Rectal smooth muscle tissue (tissue), 1 donor: ENCODE measurements around the gene CBL.
"Not testable (repeated sequence)": the region's sequence is repeated elsewhere in the genome, so short reads cannot be mapped to it uniquely, and the experiment has no call there.

Source experiments
- H3K27ac ChIP-seq: one replicate; pipeline ENCODE4 v1.7.0; 2013; ENCODE audit warnings: low read depth, low read length, inconsistent platforms
- H3K27me3 ChIP-seq: one replicate; pipeline ENCODE4 v1.7.0; 2013; ENCODE audit warnings: low read length; ENCODE audit not compliant: control insufficient read depth, insufficient read depth
- H3K36me3 ChIP-seq: one replicate; pipeline ENCODE4 v1.7.0; 2013; ENCODE audit warnings: low read length; ENCODE audit not compliant: control insufficient read depth, insufficient read depth
- H3K4me1 ChIP-seq: one replicate; pipeline ENCODE4 v1.7.0; 2013; ENCODE audit warnings: low read length; ENCODE audit not compliant: control insufficient read depth, insufficient read depth
- H3K4me3 ChIP-seq: one replicate; pipeline ENCODE4 v1.7.0; 2013; ENCODE audit warnings: low read length
- H3K9ac ChIP-seq: one replicate; pipeline ENCODE4 v1.7.0; 2013; ENCODE audit warnings: low read length

Gene CBL

DNA sequence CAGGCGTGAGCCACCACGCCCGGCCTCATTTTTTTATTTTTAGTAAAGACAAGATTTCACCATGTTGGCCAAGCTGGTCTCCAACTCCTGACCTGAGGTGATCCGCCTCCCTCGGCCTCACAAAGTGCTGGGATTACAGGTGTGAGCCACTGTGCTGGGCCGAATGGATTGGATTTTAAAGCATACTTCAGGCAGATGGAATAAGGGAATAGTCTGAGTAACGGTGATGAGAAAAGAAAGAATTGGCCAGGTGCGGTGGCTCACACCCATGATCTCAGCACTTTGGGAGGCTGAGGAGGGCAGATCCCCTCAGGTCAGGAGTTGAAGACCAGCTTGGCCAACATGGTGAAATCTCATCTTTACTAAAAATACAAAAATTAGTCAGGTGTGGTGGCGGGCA, 2.1 kb upstream of the CBL start:
- Histone ChIP-seq H3K27me3 (no peaks in the 10 kb centered on the region), H3K9ac (no peak overlapping the region), H3K36me3 (no peaks in the 10 kb centered on the region), H3K4me1 (peaks cover 8% of the 10 kb centered on the region), H3K27ac (no peak overlapping the region), H3K4me3 (no peak overlapping the region)

DNA sequence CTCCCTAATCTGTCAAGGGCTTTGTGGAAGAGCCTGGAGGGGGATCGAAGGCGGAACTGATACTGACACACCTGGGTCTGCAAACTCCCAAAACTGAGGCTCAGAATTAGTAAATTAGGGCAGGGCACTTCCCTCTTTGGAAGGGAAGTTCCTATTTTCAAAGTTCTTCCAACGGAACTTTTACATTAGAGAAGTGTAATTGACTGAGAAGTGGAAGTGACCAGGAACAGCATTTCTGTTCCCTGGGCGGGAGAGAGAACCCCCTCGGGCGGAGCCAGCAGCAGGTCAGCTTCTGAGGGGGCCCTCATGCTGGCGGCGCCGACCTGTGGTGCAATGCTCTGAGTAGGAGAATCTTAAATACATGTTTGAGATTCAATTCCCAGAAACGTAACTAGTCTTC, 1.1 kb upstream of the CBL start:
- no peak overlapping the region for H3K9ac ChIP-seq

DNA sequence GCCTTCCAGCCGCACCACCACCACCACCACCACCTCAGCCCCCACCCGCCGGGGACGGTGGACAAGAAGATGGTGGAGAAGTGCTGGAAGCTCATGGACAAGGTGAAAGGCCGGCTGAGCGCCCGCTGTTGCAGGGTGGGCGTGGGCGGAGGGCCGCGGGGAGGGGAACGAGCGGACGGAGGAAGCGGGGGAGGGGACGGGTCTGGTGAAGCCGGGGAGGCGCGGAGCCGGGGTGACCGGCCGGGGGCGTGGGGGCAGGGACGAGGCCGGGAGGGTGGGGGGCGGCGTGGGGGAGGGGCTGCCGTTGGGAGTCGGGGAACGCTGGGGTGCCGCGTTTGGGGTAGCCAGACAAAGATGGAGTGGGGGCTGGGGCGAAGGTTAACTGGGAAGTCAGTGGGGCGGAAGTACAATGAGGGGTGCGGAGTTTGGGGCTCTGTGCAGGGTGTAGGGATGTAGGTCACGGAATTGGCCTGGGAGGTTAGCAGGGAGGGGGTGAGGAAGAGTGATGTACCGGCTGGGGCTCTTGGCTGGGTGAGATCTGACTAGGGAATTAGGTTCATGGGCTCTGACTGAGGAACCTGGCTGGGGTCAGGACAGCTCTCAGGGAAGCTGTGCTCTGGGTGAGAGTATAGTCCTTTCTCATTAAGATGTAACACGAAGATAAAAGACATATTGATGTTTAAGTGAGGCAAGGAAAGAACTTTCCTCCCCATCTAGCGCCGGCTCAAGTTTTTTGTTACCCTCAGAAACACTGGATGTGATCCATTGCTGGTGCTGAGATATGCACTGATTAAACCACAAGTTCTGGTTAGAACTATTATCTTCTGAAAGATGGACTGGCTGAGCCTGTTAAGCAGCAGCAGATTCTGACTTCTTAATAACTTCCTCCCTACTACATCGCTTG, 624 bp downstream of the CBL start:
- Histone ChIP-seq H3K4me1 (peaks cover 8% of the 10 kb centered on the region), H3K4me3 (peak overlapping the region; percentile 79), H3K36me3 (no peaks in the 10 kb centered on the region), H3K27me3 (no peaks in the 10 kb centered on the region), H3K9ac (peak overlapping the region; percentile 38), H3K27ac (peak overlapping the region; percentile 89)

More for the DNA sequence above, 1.1 kb upstream of the CBL start:
- no peak overlapping the region for H3K27ac ChIP-seq
- no peaks in the 10 kb centered on the region for H3K27me3 ChIP-seq
- no peaks in the 10 kb centered on the region for H3K36me3 ChIP-seq
- H3K4me1 ChIP-seq = peaks cover 8% of the 10 kb centered on the region
- peak overlapping the region; percentile 32 for H3K4me3 ChIP-seq

DNA sequence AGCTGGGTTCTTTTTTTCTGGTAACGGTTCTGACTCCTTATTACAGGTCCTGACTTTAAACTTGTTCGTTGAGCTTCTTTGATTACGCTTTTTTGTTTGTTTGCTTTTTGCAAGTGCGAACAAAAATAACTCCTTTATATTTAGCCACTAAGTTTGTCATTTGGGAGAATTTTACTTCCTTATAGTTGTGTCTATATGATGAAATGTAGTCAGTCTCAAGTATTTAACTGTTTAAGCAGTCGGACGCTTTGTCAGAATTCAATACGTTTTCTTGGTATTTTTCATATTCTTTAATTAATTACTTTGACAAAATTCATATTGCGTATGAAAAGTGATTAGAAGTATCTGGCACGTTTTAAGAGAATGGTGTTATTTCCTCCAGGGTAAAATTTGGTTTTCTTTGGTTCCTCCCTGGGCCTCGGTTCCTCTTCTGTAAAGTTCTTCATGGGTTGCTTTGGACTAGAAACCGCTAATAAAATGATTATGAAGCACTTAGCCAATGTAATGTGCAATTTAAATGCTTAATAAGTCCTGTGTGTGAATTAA, 1.3 kb downstream of the CBL start:
- no peaks in the 10 kb centered on the region for H3K36me3 ChIP-seq
- H3K27ac ChIP-seq = no peak overlapping the region
- H3K27me3 ChIP-seq = no peaks in the 10 kb centered on the region
- H3K4me3 ChIP-seq = peak overlapping the region; percentile 79
- H3K4me1 ChIP-seq = peaks cover 8% of the 10 kb centered on the region
- H3K9ac ChIP-seq = no peak overlapping the region

DNA sequence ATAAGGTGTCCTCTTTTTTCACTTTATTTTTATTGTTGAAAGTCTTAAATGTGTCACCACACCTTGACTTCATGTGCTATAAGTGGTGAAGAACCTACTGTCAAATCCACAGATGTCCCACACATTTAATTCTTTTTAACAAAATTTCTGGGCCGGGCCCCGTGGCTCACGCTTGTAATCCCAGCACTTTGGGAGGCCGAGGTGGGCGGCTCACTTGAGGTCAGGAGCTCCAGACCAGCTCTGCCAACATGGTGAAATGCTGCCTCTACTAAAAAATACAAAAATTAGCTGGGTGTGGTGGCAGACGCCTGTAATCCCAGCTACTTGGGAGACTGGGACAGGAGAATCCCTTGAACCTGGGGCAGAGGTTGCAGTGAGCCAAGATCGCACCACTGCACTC, 3.0 kb downstream of the CBL start:
- Histone ChIP-seq H3K27ac (no peak overlapping the region), H3K27me3 (no peaks in the 10 kb centered on the region), H3K9ac (no peak overlapping the region), H3K4me1 (peaks cover 8% of the 10 kb centered on the region), H3K36me3 (no peaks in the 10 kb centered on the region), H3K4me3 (no peak overlapping the region)

DNA sequence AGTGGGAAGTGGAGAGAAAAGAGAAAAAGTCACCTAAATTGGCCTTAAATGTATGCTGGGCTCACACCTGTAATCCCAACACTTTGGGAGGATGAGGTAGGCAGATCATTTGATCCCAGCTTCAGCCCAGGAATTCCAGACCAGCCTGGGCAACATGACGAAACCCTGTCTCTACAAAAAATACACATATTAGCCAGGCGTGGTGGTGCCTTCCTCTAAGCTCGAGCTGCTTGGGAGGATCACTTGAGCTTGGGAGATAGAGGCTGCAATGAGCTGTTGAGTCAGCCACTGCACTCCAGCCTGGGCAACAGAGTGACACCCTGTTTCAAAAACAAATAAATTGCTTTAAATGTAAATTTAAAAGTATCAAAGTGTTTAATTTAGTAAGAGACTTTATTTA, 3.9 kb downstream of the CBL start:
- H3K27ac ChIP-seq = no peak overlapping the region
- no peak overlapping the region for H3K9ac ChIP-seq
- no peak overlapping the region for H3K4me3 ChIP-seq
- no peaks in the 10 kb centered on the region for H3K36me3 ChIP-seq
- H3K27me3 ChIP-seq = no peaks in the 10 kb centered on the region
- peaks cover 8% of the 10 kb centered on the region for H3K4me1 ChIP-seq

DNA sequence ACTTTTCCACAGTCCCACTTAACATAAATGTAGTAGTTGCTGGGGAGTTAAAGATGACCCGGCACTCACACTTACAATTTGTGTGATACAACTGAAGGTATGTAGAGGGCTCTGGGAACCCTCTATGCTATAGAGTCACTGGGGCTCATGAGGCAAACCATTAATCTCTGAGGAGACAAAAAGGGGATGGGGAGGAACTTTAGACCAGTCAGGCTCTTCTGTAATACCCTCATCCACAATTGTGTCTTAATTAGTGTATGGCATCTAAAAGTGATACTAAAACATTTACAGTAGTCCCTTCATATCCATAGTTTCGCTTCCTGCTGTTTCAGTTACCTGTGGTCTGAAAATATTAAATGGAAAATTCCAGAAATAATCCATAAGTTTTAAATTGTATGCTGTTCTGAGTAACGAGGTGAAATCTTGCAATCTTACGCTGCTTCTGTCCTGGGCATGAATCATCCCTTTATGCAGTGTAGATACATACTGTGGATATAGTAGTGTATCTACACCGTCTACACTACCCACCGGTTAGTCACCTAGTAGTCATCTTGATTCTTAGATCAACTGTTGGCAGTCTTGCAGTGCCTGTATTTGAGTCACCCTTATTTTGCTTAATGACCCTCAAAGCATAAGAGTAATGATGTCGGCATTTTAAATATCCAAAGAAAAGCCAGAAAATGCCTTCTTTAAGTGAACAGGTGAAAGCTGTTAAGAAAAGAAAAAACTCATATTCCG, 12.2 kb downstream of the CBL start:
- Histone ChIP-seq H3K4me1 (no peaks in the 10 kb centered on the region), H3K36me3 (no peaks in the 10 kb centered on the region), H3K9ac (no peak overlapping the region), H3K27ac (no peak overlapping the region), H3K27me3 (no peaks in the 10 kb centered on the region), H3K4me3 (no peak overlapping the region)

DNA sequence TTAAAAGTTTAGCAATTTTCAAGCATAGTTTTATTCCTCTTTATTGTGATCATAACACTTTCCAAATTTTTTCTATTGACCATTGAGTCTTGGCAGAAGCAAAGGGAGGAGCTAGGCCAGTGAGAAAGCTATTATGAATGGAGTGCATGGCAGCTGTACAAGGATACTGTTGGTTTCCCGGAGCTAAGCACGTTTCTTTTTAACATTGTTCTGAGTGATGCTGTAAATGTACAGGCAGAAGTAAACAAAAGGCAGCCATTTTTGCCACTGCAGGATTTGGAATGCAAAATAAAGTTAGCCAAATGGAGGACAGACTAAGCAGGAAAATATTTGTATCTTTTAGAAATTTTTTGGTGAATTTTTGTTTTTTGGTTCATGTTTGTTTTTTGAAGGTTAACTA, 16.2 kb downstream of the CBL start:
- Histone ChIP-seq H3K9ac (no peak overlapping the region), H3K4me1 (no peaks in the 10 kb centered on the region), H3K27me3 (no peaks in the 10 kb centered on the region), H3K4me3 (no peak overlapping the region), H3K36me3 (no peaks in the 10 kb centered on the region), H3K27ac (no peak overlapping the region)

DNA sequence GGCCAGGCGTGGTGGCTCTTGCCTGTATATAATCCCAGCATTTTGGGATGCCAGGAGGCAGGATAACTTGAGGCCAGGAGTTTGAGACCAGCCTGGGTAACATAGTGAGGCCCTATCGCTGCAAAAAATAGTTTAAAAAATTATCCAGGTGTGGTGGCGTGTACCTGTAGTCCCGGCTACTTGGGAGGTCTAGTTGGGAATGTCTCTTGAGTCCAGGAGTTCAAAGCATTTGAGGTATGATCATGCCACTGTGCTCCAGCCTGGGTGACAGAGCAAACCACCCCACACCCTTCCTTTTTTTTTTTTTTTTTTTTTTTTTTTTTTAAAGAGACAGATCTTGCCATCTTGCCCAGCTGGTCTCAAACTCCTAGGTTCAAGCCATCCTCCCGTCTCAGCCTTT, 16.8 kb downstream of the CBL start:
- Histone ChIP-seq H3K36me3 (no peaks in the 10 kb centered on the region), H3K4me1 (no peaks in the 10 kb centered on the region), H3K27me3 (no peaks in the 10 kb centered on the region), H3K9ac (no peak overlapping the region), H3K27ac (peak overlapping the region; percentile 32), H3K4me3 (no peak overlapping the region)

DNA sequence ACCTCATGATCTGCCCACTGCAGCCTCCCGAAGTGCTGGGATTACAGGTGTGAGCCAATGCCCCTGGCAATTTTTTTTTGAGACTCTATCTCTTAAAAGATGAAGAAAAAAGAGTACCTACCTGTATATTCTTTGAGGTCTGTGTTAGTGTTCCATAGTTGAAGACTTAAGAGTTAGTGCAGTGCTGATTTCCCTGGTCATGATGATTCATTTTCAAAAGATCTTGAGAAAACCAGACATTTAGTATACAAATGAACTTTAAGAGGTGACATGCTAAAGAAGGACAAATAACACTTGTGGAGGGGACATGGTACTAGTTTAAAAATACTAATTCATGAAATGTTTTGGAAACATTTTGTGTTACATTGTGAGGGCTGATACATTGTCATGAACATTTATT, 17.7 kb downstream of the CBL start:
- H3K9ac ChIP-seq = no peak overlapping the region

DNA sequence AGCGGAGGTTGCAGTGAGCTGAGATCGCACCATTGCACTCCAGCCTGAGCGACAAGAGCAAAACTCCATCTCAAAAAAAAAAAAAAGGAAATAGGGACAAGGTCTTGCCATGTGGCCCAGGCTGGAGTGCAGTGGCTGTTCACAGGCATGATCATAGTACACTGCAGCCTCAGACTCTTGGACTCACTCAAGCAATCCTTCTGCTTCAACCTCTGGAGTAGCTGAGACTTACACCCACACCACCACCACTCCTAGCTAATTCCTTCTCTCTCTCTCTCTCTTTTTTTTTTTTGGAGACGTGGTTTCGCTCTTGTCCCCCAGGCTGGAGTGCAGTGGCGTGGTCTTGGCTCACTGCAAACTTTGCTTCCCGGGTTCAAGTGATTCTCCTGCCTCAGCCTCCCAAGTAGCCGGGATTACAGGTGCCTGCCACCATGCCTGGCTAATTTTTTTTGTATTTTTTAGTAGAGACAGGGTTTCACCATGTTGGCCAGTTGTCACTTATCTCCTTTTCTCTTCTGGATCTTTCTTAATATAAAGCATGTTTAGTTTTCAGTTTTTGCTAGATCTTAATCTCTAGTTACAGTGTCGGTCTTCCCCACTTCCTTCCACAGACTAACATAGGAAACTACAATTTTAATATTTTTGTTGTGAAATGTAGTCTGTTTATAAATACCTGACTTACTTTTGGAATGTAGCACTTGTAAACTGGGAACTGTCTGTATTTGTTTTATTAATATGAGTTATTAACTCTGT, 22.6 kb downstream of the CBL start:
- not testable (repeated sequence) for H3K36me3 ChIP-seq, H3K4me3 ChIP-seq

More for the DNA sequence above, 17.7 kb downstream of the CBL start:
- no peaks in the 10 kb centered on the region for H3K4me1 ChIP-seq
- no peak overlapping the region for H3K4me3 ChIP-seq
- H3K27ac ChIP-seq = no peak overlapping the region
- no peaks in the 10 kb centered on the region for H3K36me3 ChIP-seq
- H3K27me3 ChIP-seq = no peaks in the 10 kb centered on the region

DNA sequence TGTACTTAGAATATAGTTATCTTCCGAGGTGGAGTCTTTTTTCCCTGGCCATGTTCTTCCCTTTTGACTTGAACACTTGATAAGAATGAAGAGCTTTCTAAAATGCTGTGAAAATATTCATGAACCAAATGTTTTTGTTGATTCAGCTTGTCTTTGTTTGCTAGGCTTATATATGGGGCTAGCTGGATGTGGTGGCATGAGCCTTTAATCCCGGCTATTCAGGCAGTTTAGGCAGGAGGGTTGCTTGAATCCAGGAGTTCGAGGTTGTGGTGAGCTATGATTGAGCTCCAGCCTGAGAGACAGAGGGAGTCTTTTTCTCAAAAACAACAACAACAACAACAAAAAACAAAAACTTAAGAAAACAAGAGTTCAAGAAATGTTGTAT, 23.1 kb downstream of the CBL start:
- no peak overlapping the region for H3K4me3 ChIP-seq
- H3K9ac ChIP-seq = no peak overlapping the region
- H3K27ac ChIP-seq = no peak overlapping the region

More for the DNA sequence above, 22.6 kb downstream of the CBL start:
- H3K27ac ChIP-seq, H3K27me3 ChIP-seq, H3K9ac ChIP-seq, H3K4me1 ChIP-seq: not testable (repeated sequence)

More for the DNA sequence above, 23.1 kb downstream of the CBL start:
- H3K27me3 ChIP-seq = no peaks in the 10 kb centered on the region
- H3K4me1 ChIP-seq = no peaks in the 10 kb centered on the region
- peaks cover 3% of the 10 kb centered on the region for H3K36me3 ChIP-seq
